T-helper 17 cell (primary cell): ENCODE measurements around the gene LGR4. TPM values are rescaled to one million over a fixed set of nuclear protein-coding genes. Genes with fewer than 3 reads are reported as not detected.

ENCODE experiments used
- ATAC-seq: fragments of 150-1000 bp; cut with Tn5 transposase; 2 replicates; pipeline ENCODE4 v1.10.0; 2021; ENCODE audit warnings: mild to moderate bottlenecking, moderate library complexity
- DNase-seq, 3 donors: peaks; one replicate each; pipeline versions ENCODE4 v3.0.0 to v3.0.0-alpha.2; 2020 to 2021
- H3K9me3 ChIP-seq: one replicate; pipeline ENCODE4 v1.7.0; 2013; ENCODE audit warnings: low read length, mild to moderate bottlenecking; ENCODE audit not compliant: control insufficient read depth, poor library complexity, severe bottlenecking
- H3K27ac Mint-ChIP-seq: one replicate; pipeline ENCODE4 v1.8.0; 2022; ENCODE audit warnings: mild to moderate bottlenecking, moderate library complexity, mixed read lengths
- H3K27me3 Mint-ChIP-seq: one replicate; pipeline ENCODE4 v1.8.0; 2022; ENCODE audit warnings: mixed read lengths
- H3K36me3 Mint-ChIP-seq: one replicate; pipeline ENCODE4 v1.8.0; 2022; ENCODE audit warnings: low read depth, mixed read lengths
- H3K4me1 Mint-ChIP-seq: one replicate; pipeline ENCODE4 v1.8.0; 2022; ENCODE audit warnings: mild to moderate bottlenecking, mixed read lengths
- H3K4me3 Mint-ChIP-seq: one replicate; pipeline ENCODE4 v1.8.0; 2022; ENCODE audit warnings: mild to moderate bottlenecking, moderate library complexity, mixed read lengths
- total RNA-seq, 4 donors: library from RNA in 2 of 4; stranded (reverse) in 2 of 4; gene quantifications; one replicate each; pipeline ENCODE4 v1.2.3 and lab custom pipeline; 2022 to 2026

Gene LGR4
- total RNA-seq, 2 donors from 2014 or later: 0.39 to 0.94 TPM

- ATAC-seq: no peak
- Mint-ChIP-seq H3K4me1 (peaks cover 16% of the 10 kb centered on the region), H3K4me3 (peak overlapping the region; percentile 100), H3K36me3 (peaks cover 3% of the 10 kb centered on the region), H3K27ac (peak overlapping the region; percentile 77), H3K27me3 (peaks cover 34% of the 10 kb centered on the region)
- no peaks in the 10 kb centered on the region for H3K9me3 ChIP-seq
- no peak for DNase-seq
Measured at GRCh38 chr11:27473017-27473406, 422 bp upstream of the LGR4 start.

- DNase-seq (peak in 2 of 3 donors; percentile 17 to 19), ATAC-seq (peak; percentile 60)
- peaks cover 16% of the 10 kb centered on the region for H3K4me1 Mint-ChIP-seq
- peaks cover 36% of the 10 kb centered on the region for H3K27me3 Mint-ChIP-seq
- peak overlapping the region; percentile 84 for H3K27ac Mint-ChIP-seq
- peaks cover 3% of the 10 kb centered on the region for H3K36me3 Mint-ChIP-seq
- H3K9me3 ChIP-seq: no peaks in the 10 kb centered on the region
- H3K4me3 Mint-ChIP-seq: peak overlapping the region; percentile 86
Measured at GRCh38 chr11:27471589-27472397, 797 bp downstream of the LGR4 start.

- H3K4me3 Mint-ChIP-seq: peak overlapping the region; percentile 86
- H3K36me3 Mint-ChIP-seq: peaks cover 3% of the 10 kb centered on the region
- DNase-seq (no peak), ATAC-seq (no peak)
- H3K27me3 Mint-ChIP-seq: peaks cover 42% of the 10 kb centered on the region
- peak overlapping the region; percentile 84 for H3K27ac Mint-ChIP-seq
- H3K9me3 ChIP-seq: no peaks in the 10 kb centered on the region
- H3K4me1 Mint-ChIP-seq: peaks cover 16% of the 10 kb centered on the region
Measured at GRCh38 chr11:27470826-27471588, 1.6 kb downstream of the LGR4 start.

GRCh38 chr11:27470166-27470565, 2.4 kb downstream of the LGR4 start:
- H3K9me3 ChIP-seq: no peaks in the 10 kb centered on the region
- Mint-ChIP-seq H3K27me3 (peaks cover 42% of the 10 kb centered on the region), H3K4me3 (no peak overlapping the region), H3K36me3 (peaks cover 3% of the 10 kb centered on the region), H3K27ac (no peak overlapping the region), H3K4me1 (peaks cover 16% of the 10 kb centered on the region)
- ATAC-seq (no peak), DNase-seq (no peak)

- Mint-ChIP-seq H3K36me3 (peaks cover 3% of the 10 kb centered on the region), H3K4me1 (peaks cover 16% of the 10 kb centered on the region), H3K27ac (no peak overlapping the region), H3K4me3 (no peak overlapping the region), H3K27me3 (peaks cover 42% of the 10 kb centered on the region)
- H3K9me3 ChIP-seq: no peaks in the 10 kb centered on the region
- DNase-seq (no peak), ATAC-seq (no peak)
Measured at GRCh38 chr11:27468995-27469695, 3.4 kb downstream of the LGR4 start.

GRCh38 chr11:27468209-27468994, 4.2 kb downstream of the LGR4 start:
- no peaks in the 10 kb centered on the region for H3K9me3 ChIP-seq
- H3K4me1 Mint-ChIP-seq: peaks cover 16% of the 10 kb centered on the region
- DNase-seq: no peak
- ATAC-seq: no peak
- peaks cover 3% of the 10 kb centered on the region for H3K36me3 Mint-ChIP-seq
- no peak overlapping the region for H3K27ac Mint-ChIP-seq
- no peak overlapping the region for H3K4me3 Mint-ChIP-seq
- peaks cover 40% of the 10 kb centered on the region for H3K27me3 Mint-ChIP-seq

- Mint-ChIP-seq H3K4me3 (no peak overlapping the region), H3K27ac (no peak overlapping the region), H3K4me1 (peaks cover 12% of the 10 kb centered on the region), H3K36me3 (no peaks in the 10 kb centered on the region), H3K27me3 (peaks cover 29% of the 10 kb centered on the region)
- DNase-seq (no peak), ATAC-seq (no peak)
- H3K9me3 ChIP-seq: no peaks in the 10 kb centered on the region
Measured at GRCh38 chr11:27467181-27467913, 5.2 kb downstream of the LGR4 start.

GRCh38 chr11:27466363-27466762, 6.2 kb downstream of the LGR4 start:
- H3K4me1 Mint-ChIP-seq: peaks cover 10% of the 10 kb centered on the region
- ATAC-seq (no peak), DNase-seq (no peak)
- H3K9me3 ChIP-seq: no peaks in the 10 kb centered on the region
- H3K36me3 Mint-ChIP-seq: no peaks in the 10 kb centered on the region
- H3K4me3 Mint-ChIP-seq: no peak overlapping the region
- H3K27ac Mint-ChIP-seq: no peak overlapping the region
- H3K27me3 Mint-ChIP-seq: peaks cover 29% of the 10 kb centered on the region

- no peaks in the 10 kb centered on the region for H3K9me3 ChIP-seq
- H3K36me3 Mint-ChIP-seq: no peaks in the 10 kb centered on the region
- peaks cover 22% of the 10 kb centered on the region for H3K27me3 Mint-ChIP-seq
- no peak overlapping the region for H3K4me3 Mint-ChIP-seq
- ATAC-seq: no peak
- no peak overlapping the region for H3K27ac Mint-ChIP-seq
- peaks cover 2% of the 10 kb centered on the region for H3K4me1 Mint-ChIP-seq
- DNase-seq: no peak
Measured at GRCh38 chr11:27465629-27466028, 7.0 kb downstream of the LGR4 start.

- H3K4me1 Mint-ChIP-seq: no peaks in the 10 kb centered on the region
- H3K27ac Mint-ChIP-seq: no peak overlapping the region
- peaks cover 19% of the 10 kb centered on the region for H3K27me3 Mint-ChIP-seq
Measured at GRCh38 chr11:27464909-27465308, 7.7 kb downstream of the LGR4 start.

GRCh38 chr11:27464289-27464696, 8.3 kb downstream of the LGR4 start:
- no peaks in the 10 kb centered on the region for H3K9me3 ChIP-seq
- peaks cover 14% of the 10 kb centered on the region for H3K27me3 Mint-ChIP-seq
- H3K4me1 Mint-ChIP-seq: no peaks in the 10 kb centered on the region
- no peak overlapping the region for H3K27ac Mint-ChIP-seq
- no peak for ATAC-seq
- DNase-seq: no peak
- H3K4me3 Mint-ChIP-seq: no peak overlapping the region
- H3K36me3 Mint-ChIP-seq: no peaks in the 10 kb centered on the region

More at GRCh38 chr11:27464909-27465308, 7.7 kb downstream of the LGR4 start:
- no peak for ATAC-seq
- H3K4me3 Mint-ChIP-seq: no peak overlapping the region
- H3K9me3 ChIP-seq: no peaks in the 10 kb centered on the region
- H3K36me3 Mint-ChIP-seq: no peaks in the 10 kb centered on the region
- no peak for DNase-seq

- H3K27ac Mint-ChIP-seq: peak overlapping the region; percentile 4
- ATAC-seq (no peak), DNase-seq (no peak)
- no peaks in the 10 kb centered on the region for H3K36me3 Mint-ChIP-seq
- no peaks in the 10 kb centered on the region for H3K4me1 Mint-ChIP-seq
- no peak overlapping the region for H3K4me3 Mint-ChIP-seq
- no peaks in the 10 kb centered on the region for H3K9me3 ChIP-seq
- peaks cover 8% of the 10 kb centered on the region for H3K27me3 Mint-ChIP-seq
Measured at GRCh38 chr11:27462543-27462942, 10.0 kb downstream of the LGR4 start.
